Measurements from ENCODE around the gene EPN2.

Gene EPN2

DNA sequence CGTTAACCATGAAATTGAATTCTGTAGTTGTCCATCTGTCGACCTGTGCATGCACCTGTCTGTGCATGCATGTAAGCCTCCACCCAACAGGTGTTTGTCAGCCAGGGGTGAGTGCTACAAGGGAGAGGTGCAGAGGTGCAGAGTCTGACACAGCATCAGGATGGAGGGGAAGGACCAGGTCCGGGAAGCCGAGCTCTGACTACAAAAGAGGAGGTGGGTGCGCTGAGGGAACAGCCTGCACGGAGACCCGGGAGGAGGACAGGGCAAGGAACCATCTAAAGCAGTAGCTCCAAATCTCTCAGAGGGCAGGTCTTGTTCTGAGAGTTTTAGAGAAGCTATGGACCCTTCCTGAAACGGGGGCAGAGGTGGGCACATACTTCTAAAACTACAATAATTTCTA, 71.2 kb downstream of the EPN2 start:
- in situ Hi-C loops (cut with MboI; ENCODE audit: low sequenced_read_pairs) = no loop called here

DNA sequence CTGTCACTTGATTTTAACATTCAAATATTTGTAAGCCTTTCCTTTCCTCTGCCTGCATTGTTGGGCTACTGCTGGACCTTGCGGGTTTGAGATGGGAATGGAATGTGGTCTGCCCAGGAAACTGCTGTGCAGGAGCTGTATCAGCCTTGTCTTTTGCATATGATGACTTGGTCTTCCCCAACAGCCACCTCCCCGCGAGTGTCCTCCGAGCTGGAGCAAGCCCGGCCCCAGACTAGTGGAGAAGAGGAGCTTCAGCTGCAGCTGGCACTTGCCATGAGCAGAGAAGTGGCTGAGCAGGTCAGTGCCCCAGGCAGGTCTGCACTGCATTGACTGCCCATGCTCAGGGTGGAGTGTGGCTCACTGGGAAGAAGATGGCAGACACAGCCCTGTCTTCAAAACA, 72.5 kb downstream of the EPN2 start:
- in situ Hi-C loops (cut with MboI; ENCODE audit: low sequenced_read_pairs) = no loop called here

DNA sequence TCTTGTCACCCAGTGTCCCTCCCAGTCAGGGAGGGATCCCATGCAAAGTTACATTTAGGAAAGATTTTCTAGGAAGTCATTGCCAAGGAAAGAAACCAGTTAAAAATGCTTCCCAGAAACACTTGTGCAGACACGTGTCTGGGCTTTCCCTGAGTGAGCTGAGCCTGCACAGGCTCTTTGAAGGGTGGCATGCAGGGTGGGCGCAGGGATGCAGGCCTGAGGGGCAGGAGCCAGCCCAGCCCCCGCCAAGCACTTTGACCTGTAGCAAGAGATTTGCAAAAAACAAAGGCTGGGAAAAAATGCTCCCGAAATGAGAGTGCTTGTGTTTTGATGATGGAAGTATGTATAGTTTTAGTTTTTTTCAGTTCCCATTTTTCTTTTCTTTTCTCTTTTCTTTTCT, 73.0 kb downstream of the EPN2 start:
- in situ Hi-C loops (cut with MboI; ENCODE audit: low sequenced_read_pairs) = no loop called here

DNA sequence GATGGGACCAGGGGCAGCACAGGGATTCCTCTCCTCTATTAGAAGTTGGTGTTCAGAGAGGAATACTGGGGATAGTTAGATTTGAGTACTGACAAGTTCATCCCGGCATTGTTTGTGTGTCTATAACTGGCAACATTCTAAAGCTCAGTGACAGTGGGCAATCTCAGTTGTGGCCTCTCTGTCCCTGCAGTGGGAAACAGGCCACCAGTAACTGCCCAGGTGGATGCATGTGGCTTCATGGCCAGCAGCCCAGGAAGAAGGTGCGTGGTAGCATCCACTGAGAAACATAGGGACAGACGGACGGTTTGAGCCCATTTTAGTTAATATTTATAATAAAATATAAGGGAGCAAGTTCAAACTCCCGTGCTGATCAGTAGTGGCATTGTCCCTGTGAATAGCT, 73.8 kb downstream of the EPN2 start:
- in situ Hi-C loops (cut with MboI; ENCODE audit: low sequenced_read_pairs) = no loop called here

DNA sequence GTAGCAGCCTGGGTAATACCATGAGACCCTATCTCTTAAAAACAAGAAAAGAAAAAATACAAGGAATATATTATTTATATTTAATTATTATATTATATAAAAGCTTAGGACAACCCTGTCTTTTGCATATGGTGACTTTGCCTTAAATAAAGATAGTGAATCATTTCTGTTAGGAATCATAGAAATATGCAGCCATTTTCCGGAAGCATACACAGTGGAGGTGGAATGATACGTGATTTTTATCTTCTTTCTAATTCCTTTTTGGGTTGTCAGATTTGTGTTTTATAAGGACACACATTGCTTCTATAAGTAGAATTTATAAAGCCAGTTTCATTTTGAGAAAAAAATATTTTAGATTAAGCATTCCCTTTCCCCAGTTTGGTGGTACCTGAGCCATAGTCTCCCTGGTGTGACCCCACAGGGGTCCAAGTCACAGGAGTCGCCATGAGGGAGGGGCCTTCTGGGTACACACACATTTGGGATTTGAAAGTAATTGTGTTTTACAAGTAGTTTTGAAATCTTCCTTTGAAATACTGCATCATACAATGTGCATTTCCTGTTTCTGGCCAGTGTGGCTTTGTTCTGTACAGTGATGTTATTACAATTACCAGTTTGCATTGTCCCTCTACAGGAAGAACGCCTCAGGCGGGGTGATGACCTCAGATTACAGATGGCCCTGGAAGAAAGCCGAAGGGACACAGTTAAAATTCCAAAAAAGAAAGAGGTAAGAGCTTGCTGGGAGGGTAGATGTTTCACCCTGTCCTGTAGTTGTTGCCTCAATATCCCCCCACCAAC, 74.5 kb downstream of the EPN2 start:
- in situ Hi-C loops (cut with MboI; ENCODE audit: low sequenced_read_pairs) = no loop called here

DNA sequence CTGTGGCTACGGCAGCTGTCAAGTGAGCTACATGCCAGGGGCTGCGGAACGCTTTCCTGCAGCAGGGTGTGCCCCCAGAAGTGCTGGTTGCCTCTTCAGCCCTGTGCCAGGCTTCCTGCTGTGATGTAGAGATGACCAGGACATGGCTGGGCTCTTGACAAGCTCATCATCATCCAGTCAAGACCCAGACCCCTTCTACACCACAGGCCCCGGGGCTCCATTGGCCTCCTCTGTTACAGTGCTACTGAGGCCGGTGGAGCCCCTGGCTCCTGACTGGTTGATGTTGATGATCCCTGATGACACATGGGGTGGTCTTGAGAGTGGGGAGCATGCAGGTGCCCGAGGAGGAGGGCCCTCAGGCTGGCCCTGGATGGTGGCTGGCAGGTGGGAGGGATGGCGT, 75.2 kb downstream of the EPN2 start:
- in situ Hi-C loops (cut with MboI; ENCODE audit: low sequenced_read_pairs) = no loop called here

DNA sequence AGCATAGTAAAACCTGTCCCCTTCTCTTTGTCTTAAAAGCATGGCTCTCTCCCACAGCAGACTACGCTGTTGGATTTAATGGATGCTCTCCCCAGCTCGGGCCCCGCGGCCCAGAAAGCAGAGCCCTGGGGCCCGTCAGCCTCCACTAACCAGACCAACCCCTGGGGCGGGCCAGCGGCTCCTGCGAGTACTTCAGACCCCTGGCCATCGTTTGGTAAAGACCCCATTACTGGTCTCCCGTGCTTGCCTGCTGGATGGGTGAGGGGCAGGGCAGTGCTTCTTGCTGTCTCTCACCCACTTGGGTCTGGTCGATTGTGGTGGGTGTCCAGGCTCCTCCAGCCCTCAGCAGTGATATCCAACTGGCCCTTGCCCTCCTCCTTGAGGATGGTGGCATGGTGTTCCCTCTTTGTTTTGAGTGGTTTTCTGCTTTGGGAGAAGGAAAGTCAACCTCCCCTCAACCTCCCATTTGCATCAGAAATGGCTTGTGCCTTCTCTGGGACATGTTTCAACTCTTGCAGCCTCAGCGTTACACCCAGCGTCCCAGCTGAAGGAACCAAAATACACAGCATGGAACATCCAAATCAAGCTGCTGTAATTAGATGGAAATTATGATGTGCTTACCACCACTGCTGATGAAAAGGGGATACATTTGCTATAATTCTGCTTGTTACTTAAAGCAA, 76.0 kb downstream of the EPN2 start:
- in situ Hi-C loops (cut with MboI; ENCODE audit: low sequenced_read_pairs) = no loop called here

DNA sequence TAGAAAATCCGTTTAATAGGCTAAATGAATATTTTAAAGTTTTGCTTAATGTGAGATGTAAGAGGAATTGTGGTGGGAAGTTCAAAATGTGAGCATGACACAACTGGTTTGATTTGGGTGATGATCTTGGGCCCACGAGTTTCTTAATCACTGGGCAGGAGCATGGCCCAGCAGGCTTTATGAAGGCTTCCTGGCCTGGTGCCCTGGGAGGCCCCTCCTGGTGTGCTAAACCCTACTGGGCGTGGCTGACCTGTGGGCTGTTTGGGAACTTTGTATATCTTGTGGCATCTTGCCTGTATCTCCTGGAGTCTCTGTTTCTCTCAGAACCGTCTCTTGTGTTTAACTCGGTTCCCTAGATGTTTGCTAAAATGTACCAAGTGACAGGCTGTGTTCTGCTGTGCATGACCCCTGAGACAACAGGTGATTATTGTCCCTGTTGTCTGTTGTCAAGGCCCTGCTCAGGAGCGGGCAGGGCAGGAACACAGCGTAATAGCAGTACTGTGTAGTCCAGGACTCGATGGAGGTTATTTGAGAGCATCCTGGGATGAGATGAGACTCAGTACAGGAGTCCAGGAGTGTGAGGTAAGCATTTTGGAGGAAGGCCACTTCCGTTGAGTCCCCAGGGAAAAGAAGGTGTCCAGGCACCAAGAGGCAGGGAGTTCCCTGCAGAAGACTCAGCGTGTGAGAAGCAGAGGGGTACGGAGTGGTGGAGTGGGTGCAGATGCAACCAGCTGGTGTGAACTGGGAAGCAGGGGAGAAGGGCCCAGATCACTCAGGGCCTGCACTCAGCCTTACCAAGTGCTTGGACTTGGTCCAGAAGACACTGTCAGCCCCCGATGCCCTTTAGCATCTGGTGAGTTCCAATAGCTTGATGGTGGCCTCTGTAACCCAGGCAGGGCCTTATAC, 76.8 kb downstream of the EPN2 start:
- in situ Hi-C loops (cut with MboI; ENCODE audit: low sequenced_read_pairs) = no loop called here

DNA sequence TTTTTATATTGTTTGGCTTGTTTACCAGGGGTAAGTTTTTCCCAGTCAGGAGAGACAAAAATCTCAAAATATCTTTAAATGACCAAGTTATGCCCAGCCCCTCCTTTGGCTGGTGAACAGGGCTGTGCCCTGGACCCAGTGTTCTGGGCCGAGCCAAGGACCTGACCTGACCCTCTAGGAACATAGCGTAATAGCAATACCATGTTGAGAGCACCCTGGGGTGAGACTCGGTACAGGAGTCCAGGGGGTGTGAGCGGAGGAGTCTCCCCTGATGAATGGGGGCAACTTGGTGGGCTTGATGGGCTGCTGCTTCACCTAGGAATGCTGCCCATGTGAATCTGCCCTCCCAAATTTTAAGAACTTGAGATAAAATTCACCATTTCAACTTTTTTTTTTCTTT, 77.9 kb downstream of the EPN2 start:
- in situ Hi-C loops (cut with MboI; ENCODE audit: low sequenced_read_pairs) = no loop called here

DNA sequence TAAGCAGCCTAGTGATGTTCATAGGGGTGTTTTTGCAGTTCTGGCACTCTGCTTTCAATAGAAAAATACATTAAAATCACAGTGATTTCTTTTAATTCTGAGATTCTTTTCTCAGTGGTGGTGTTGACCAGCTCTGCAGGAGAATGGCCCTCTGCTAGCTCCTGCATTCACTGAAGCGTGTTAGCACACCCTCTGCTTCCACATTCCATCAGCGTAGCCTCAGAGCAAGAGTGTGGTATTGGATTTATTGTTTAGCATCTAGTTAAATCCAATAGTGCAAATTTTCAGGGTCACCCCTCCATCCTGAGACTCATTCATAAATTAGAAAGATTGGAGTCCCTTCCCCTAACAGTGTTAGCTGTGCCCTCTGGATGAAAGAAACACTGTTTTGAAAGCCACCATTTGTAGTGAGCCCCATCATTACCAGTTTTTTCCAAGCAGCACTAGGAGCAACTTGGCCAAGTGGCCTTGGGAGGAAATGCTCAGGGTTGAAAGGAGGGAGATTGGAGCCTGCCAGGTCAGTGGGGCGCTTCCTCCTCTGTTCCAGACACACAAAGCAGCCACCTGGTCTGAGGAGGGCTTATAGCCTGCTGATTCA, 79.7 kb downstream of the EPN2 start:
- in situ Hi-C loops (cut with MboI; ENCODE audit: low sequenced_read_pairs) = no loop called here

DNA sequence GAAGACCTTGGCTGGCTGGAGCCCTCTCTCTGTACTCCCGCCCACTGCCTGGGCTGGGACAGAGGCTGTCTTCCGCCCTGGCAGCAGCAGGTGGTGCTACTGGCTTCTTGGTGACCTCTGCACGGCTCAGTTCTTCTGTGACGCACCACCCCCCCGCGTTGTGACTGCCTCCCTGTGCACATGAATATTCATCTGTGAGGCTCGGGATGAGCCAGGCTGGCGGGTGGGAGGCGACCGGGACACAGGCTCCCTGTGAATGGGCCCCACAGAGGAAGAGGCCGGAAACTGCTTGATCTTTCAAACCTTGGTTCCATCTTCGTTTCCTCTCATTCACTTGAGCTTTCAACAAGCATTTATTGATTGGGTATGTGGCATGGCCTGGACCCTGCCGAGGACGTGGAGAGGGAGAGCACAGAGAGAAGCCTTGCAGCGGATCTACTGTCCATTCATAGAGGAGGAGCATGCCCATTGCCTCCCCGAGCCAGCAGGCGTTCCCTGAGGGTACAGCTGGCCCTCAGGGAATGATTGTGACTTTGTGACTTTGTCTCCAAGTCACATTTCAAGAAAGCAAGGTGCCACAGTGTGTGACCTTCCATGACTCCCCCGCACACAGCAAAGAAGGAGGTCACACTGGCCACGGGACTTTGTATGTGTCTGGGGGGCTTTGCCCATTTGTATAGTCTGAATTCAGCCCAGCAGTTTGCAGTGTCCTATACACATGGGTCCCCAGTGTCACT, 80.4 kb downstream of the EPN2 start:
- in situ Hi-C loops (cut with MboI; ENCODE audit: low sequenced_read_pairs) = no loop called here

DNA sequence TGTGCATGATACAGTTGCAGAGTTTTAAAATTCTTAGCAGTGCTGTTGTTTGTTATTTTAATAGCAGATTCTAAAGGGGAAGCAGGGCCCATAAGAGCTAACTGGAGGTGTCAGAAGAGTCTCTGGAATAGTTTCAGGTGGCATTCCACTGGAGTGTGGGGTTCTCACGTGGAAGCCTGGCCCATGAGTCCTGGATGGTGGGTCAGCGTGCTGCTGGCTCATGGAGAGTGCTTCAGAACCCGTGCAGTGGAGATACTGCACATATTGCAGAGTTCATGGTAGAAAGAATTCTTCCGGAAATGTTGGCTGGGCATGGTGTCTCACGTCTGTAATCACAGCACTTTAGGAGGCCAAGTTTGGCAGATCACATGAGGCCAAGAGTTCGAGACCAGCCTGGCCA, 81.4 kb downstream of the EPN2 start:
- in situ Hi-C loops (cut with MboI; ENCODE audit: low sequenced_read_pairs) = no loop called here

DNA sequence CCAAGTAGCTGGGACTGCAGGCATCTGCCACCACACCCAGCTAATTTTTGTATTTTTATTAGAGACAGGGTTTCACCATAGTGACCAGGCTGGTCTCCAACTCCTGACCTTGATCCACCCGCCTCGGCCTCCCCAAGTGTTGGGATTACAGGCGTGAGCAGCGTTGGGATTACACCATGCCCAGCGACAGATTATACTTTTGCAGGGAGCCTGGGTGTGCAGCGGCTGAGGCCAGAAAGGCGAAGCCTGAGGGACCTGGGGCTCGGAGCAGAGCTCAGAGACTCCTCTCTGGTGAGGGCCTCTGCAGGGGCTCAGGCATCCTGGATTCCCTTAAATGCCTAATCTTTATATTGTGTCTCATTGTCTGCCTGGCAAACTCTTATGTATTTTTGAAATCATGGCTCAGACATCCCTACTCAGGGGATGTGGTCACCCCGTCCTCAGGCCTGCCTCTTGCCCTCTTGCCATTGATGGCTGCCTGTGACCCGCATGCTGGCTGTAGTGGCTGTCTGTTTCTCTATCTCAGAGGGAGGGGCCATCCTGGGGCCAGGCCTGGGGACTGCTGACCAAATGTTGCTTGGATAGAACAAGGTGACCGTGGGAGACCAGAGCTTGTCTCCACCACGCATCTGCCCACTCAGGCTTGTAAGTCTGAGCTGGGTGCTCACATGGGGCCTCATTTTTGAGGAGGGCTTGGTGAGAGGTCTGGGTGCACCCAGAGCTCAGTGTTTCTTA, 82.8 kb downstream of the EPN2 start:
- in situ Hi-C loops (cut with MboI; ENCODE audit: low sequenced_read_pairs) = no loop called here

DNA sequence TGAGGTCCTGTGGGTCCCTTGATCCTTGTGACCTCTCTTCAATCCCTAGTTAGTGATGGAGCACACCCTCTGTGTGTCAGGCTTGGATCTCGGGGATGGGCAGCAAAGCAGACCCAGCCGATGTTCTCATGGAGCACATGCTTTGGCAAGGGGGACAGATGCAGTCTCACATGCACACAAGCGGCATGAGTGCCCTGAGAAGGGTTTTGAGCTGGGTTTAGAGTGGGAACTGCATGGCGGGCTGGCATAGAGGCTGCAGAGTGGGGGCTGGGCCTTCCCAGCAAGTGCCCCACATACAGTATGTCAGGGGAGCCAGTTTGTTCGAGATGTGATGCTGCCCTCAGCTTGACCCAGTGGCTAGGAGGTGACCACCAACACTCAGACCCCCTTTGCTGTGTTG, 83.7 kb downstream of the EPN2 start:
- in situ Hi-C loops (cut with MboI; ENCODE audit: low sequenced_read_pairs) = no loop called here

DNA sequence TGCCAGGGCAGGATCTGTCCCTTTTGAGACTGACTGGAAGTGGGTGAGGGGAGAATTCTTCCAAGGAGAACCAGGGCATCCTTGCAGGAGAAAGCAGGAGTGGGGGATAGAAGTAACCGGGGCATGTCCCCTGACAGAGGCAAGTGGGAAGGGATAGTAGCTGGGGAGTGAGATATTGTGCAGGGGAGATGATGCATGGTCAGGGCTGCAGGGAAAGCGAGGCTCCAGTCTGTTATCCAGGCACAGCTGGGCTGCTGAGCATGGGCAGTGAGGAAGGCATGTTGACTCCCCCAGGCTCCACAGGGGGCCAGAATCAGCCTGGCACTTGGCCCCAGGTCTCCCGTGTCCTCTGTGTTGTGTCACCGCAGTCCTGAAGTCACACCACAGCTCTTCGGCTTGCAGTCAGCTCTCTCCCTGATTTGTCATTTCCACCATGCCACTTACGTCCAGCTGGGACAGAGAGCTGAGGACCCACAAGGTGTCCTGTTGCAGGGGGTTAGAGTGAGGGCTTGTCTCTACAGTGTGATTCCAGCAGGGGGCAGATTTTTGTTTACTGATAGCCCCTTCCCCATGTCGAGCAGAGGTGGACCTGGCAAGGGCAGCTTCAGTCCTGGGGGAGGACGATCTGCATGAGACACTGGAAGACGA, 84.4 kb downstream of the EPN2 start:
- in situ Hi-C loops (cut with MboI; ENCODE audit: low sequenced_read_pairs) = no loop called here

DNA sequence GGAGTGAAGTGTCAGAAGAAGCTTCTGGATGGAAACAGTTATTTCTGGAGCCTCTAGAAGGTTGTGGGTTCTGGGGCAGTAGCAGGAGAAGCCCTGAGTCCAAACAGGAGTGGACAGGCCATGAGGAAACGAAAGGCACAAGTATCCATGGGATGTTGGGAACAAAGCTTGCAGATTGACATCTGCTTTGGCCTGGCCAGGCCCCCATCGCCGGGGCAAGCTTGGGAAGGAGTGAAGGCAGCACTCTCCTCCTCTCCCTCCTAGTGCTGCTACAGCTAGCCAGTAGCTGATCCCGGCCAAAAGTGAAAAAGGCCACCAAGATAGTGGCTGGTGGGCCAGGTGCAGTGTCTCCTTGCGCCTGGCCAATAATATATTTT, 85.0 kb downstream of the EPN2 start:
- in situ Hi-C loops (cut with MboI; ENCODE audit: low sequenced_read_pairs) = no loop called here

DNA sequence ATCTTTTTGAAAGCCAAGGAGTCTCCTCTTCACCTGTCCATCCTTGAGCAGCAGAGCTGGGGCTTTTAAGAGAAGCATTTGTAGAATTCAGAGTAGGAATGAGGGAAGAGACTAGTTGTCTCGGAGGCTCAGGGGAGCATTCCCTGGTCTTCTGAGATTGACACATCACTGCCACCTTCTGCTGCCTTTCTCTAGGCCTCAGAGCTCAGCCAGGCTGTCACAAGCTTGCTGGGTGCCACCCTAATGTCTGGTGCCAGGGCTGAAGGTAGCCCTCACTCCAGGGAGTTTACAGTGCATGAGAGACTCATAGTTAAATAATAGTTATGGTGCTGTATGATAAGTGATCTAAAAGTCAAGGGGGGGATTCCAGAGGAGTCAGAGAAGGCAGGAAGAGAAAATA, 85.7 kb downstream of the EPN2 start:
- in situ Hi-C loops (cut with MboI; ENCODE audit: low sequenced_read_pairs) = no loop called here

DNA sequence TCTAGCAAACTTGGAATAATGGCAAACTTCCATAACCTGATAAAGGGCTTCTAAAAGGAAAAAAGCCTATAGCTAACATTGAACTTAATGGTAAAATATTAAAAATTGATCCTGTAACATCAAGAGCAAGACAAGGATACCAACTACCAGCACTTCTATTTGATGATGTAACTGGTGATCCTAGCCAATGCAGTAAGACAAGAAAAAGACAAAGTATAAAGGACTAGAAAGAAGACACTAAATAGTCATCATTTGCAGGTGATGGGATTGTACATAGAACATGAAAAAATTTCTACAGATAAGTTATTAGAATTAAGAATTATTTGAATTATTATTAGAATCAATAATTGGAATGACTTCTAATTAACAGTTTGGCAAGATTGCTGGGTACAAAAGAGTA, 88.4 kb downstream of the EPN2 start:
- in situ Hi-C loops (cut with MboI; ENCODE audit: low sequenced_read_pairs) = no loop called here

DNA sequence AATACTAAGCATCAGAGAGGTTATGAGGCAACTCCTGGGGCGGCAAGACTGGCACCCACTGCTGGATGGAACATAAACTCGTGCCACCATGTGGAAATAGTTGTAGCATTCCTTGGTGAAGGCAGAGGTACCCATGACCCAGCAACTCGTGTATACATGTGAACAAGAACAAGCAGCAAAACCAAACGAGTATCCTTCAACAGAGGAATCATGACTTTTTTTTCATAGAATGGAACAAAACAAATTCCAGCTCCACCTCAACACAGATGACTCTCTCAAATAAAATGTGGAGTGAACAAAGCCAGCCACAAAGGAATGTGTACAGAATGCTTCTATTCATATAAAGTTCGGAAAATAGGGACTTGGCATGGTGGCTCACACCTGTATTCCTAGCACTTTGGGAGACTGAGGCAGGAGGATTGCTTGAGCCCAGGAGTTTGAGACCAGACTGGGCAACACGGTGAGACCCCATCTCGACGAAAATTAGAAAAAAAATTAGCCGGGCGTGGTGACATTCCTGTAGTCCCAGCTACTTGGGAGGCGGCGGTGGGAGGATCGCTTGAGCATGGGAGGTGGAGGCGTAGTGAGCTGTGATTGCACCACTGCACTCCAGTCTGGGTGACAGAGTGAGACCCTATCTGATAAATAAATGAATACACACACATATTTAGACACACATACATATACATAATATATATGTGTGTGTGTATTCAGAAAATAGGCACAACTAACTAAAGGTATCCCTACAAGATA, 90.0 kb downstream of the EPN2 start:
- in situ Hi-C loops (cut with MboI; ENCODE audit: low sequenced_read_pairs) = no loop called here

Measured in HL-60/S4 treated with retinoic acid at 250 ng/mL for 4 days and 3 days (cell line).